Ectodermal cell (in vitro differentiated cells): ENCODE data around the gene IQCK. TPM values are rescaled to one million over a fixed set of nuclear protein-coding genes. Genes with fewer than 3 reads are reported as not detected.
A peak's percentile ranks its signal among the peaks of the same experiment; 100 is the strongest.
"Not testable (repeated sequence)": the region's sequence is repeated elsewhere in the genome, so short reads cannot be mapped to it uniquely, and the experiment has no call there.

Experiments
- H3K27ac ChIP-seq: 2 replicates; pipeline ENCODE4 v1.7.0; 2013; ENCODE audit warnings: mild to moderate bottlenecking, low read depth, low read length; ENCODE audit not compliant: insufficient read depth, poor library complexity, severe bottlenecking
- H3K27me3 ChIP-seq: 2 replicates; pipeline ENCODE4 v1.7.0; 2013; ENCODE audit warnings: mild to moderate bottlenecking, low read length; ENCODE audit not compliant: insufficient read depth, control insufficient read depth, poor library complexity, severe bottlenecking
- H3K36me3 ChIP-seq: one replicate; pipeline ENCODE4 v1.7.0; 2013; ENCODE audit warnings: low read length; ENCODE audit not compliant: control insufficient read depth, insufficient read depth
- H3K4me1 ChIP-seq: one replicate; pipeline ENCODE4 v1.7.0; 2013; ENCODE audit warnings: low read length; ENCODE audit not compliant: control insufficient read depth, insufficient read depth
- H3K4me3 ChIP-seq: 2 replicates; pipeline ENCODE4 v1.7.0; 2013; ENCODE audit warnings: low read depth, low read length, control low read depth; ENCODE audit not compliant: insufficient read depth
- H3K9me3 ChIP-seq: 2 replicates; pipeline ENCODE4 v1.7.0; 2013; ENCODE audit warnings: mild to moderate bottlenecking, low read length, moderate library complexity; ENCODE audit not compliant: control insufficient read depth
- WGBS, 2 experiments: methylation state at CpG; one replicate each; pipeline ENCODE4 v1.1.7; 2013; ENCODE audit warnings: missing lambda C conversion rate in 2 of 2; 5-methylcytosine and 5-hydroxymethylcytosine counted together
- polyA plus RNA-seq, 4 experiments: library from polyadenylated mRNA; stranded (reverse); fragments of 50-300 nt; gene quantifications; one replicate each; pipeline ENCODE4 v1.2.3, GENCODE V29; 2013

Gene IQCK, protein sequence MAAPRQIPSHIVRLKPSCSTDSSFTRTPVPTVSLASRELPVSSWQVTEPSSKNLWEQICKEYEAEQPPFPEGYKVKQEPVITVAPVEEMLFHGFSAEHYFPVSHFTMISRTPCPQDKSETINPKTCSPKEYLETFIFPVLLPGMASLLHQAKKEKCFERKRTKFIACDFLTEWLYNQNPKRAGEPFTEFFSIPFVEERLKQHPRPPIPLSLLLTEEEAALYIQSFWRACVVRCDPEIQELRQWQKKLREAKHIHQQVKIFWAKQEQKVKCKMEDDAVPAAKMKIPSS
- 23.5 TPM for polyA plus RNA-seq (2013, experiment 1 of 4)
- 26.5 TPM for polyA plus RNA-seq (2013, experiment 2 of 4)
- polyA plus RNA-seq (2013, experiment 3 of 4): 21.1 TPM
- polyA plus RNA-seq (2013, experiment 4 of 4): 22.8 TPM

DNA sequence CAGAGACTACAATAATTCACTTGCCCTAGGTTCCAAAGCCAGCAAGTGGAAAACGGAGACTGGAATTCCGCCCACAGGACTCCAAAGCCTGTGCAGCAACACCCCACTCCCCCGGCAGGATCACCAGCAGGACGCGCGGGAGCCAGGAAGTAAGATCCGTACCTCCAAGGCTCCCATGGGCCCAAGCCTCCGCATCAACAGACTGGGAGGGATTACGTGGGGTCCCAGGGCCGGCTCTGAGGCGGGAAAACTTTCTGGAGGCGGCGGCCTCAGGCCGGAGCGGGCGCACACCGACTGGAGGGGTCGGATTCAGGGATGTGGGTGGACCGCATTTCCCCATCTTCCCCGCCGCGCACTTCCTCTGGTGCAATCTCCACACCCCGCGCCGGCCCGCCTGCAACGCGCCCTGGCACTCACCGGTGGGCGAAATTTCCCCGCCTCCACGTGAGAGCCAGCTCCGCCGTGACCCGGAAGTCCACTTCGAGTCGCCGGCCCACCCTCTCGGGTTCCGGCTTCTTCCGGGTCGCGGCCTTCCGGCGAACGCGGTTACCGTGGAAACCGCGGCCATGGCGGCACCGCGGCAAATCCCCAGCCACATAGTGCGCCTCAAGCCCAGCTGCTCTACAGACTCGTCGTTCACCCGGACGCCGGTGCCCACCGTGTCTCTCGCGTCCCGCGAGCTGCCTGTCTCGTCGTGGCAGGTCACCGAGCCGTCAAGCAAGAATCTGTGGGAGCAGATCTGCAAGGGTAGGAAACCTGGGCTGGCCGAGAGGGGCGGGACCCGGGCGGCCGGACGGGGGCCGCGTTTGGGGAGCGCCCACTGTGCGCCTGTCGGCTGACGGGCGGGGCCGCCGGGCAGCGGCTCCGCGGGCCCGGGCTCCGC lies at the start of gene IQCK, which contains the start of gene KNOP1:
Gene IQCK (plus strand): TSS at position 531 of the 883 bp plus-strand sequence. CDS start 36 bp downstream, at position 567.
Gene KNOP1 (minus strand): TSS at position 487 of the 883 bp plus-strand sequence. CDS start 3,192 bp downstream, outside the sequence.
- peak within 1 kb of the TSS; percentile 94 for H3K4me3 ChIP-seq
- peak within 1 kb of the TSS; percentile 89 for H3K27ac ChIP-seq
- 0% methylated on average over 88 of the region's 88 CpGs for WGBS, 2 experiments
- H3K36me3 ChIP-seq: peaks cover 17% of the 10 kb centered on the region
- peaks cover 14% of the 10 kb centered on the region for H3K4me1 ChIP-seq
- no peaks in the 10 kb centered on the region for H3K9me3 ChIP-seq
- H3K27me3 ChIP-seq: no peaks in the 10 kb centered on the region

DNA sequence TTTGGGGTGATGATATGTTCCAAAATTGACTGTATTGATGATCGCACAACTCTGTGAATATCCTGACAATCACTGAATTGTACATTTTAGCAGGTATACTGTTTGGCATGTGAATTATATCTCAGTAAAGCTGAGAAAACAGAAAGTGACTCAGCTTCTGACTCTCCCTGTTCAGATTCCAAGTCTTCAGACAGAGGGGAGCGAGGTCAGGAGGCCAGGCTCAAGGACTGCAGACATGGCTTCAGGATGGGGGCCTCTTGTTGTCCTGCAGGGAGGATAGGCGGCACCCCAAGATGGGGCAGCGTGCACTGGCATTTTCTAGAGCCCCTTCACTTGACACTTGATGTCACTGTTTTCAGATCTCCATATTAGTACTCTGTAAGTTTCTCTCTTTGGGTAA lies 45.7 kb upstream of the IQCK start:
- Histone ChIP-seq H3K27ac (no peak overlapping the region), H3K4me1 (no peaks in the 10 kb centered on the region), H3K27me3 (no peaks in the 10 kb centered on the region), H3K4me3 (no peak overlapping the region), H3K36me3 (no peaks in the 10 kb centered on the region), H3K9me3 (no peaks in the 10 kb centered on the region)
- 92 to 95% methylated on average over 4 of the region's 4 CpGs for WGBS, 2 experiments

DNA sequence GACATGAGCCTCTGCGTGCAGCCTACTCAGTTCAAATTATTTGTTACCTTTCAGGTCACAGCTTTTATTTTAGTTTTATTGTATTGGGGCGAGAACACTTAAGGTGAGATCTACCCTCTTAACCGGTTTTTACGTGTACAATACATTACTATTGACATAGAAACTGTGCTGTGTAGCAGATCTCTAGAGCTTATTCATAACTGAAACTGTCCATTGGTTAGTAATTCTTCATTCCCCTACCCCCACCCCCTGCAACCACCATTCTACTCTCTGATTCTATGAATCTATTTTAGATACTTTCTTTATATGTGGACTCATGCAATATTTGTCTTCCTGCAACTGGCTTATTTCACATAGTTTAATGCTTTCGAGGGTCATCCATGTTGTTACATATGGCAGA lies 43.6 kb upstream of the IQCK start:
- Histone ChIP-seq H3K9me3 (no peaks in the 10 kb centered on the region), H3K4me1 (no peaks in the 10 kb centered on the region)

DNA sequence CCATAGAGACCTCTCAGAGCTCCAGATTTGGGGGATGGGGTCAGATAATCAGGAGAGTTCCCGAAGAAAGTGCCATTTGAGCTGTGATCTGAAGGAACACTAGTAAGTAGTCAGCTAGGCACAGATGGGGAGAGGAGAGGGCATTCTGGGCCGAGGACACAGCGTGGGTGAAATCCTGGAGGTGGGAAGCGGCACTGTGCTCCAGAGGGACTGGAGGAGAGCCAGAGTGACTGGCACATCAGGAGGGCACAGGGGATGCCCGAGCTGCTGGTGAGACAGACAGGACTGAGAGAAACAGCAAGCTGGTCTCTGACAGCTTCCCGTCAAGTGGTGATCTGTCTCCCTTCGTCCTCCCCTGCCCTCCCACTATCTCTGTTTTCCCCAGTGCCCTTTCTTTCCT lies 40.7 kb upstream of the IQCK start:
- no peaks in the 10 kb centered on the region for H3K27me3 ChIP-seq
- no peaks in the 10 kb centered on the region for H3K36me3 ChIP-seq
- 90 to 92% methylated on average over 7 of the region's 7 CpGs for WGBS, 2 experiments
- no peaks in the 10 kb centered on the region for H3K9me3 ChIP-seq
- no peak overlapping the region for H3K27ac ChIP-seq
- no peaks in the 10 kb centered on the region for H3K4me1 ChIP-seq
- H3K4me3 ChIP-seq: no peak overlapping the region

More for the DNA sequence above, 43.6 kb upstream of the IQCK start:
- Histone ChIP-seq H3K27me3 (no peaks in the 10 kb centered on the region), H3K27ac (no peak overlapping the region), H3K36me3 (no peaks in the 10 kb centered on the region), H3K4me3 (no peak overlapping the region)
- 93 to 95% methylated on average over 5 of the region's 5 CpGs for WGBS, 2 experiments

DNA sequence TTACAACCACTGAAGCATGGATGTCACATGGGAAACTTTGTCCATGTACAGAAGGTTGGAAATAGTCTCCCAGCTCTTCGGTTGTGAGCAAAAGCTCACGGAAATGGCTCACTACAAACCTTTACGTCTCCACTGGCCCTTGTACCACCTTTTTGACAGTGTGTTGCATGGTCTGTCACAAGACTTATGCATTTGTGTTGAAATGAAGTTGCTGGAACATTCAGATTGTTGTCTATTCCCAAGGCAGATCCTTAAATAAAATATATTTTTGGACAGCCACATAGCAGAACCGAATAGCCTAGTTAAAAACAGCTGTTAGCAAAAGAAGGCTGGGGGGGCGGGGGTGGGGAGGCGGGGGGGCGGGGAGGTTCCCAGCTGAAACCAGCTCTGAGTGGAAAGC lies 39.3 kb upstream of the IQCK start:
- no peak overlapping the region for H3K4me3 ChIP-seq
- H3K27ac ChIP-seq: no peak overlapping the region
- no peaks in the 10 kb centered on the region for H3K4me1 ChIP-seq
- peaks cover 9% of the 10 kb centered on the region for H3K36me3 ChIP-seq
- no peaks in the 10 kb centered on the region for H3K27me3 ChIP-seq
- H3K9me3 ChIP-seq: no peaks in the 10 kb centered on the region
- WGBS, 2 experiments: 92 to 100% methylated on average over 5 to 6 of the region's 7 CpGs

DNA sequence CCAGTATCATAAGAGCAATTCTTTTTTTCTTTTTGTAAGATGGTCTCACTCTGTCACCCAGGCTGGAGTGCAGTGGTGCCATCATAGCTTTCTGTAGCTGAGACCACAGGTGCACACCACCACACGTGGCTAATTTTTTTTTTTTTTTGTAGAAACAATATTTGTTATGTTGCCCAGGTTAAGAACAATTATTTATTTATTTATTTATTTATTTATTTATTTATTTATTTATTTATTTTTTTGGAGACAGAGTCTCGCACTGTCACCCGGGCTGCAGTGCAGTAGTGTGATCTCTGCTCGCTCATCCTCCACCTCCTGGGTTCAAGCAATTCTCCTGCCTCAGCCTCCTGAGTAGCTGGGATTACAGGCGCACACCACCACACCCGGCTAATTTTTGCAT lies 38.8 kb upstream of the IQCK start:
- not testable (repeated sequence) for H3K27ac ChIP-seq

DNA sequence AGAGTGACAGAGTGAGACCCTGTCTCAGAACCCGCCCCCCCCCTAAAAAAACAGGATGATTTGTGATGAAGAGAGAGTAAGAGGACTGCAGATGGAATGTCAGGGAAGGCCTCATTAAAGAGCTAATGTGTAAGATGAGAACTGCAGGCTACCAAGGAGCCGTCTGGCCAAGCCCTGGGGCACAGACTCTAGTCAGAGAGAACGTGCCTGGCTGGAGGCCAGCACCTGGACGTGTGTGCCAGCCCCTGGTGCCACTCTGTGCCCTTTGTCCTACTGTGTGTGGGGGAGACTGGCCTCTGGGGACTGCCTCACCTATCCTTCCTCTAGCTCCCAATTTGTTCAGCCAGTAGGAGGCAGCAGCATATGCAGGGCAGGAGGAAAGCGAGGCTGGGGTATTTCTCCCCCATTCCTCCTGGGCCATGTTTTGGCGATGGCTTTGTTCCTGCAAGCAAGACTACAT lies 37.2 kb upstream of the IQCK start:
- Histone ChIP-seq H3K27ac (no peak overlapping the region), H3K4me1 (no peaks in the 10 kb centered on the region), H3K27me3 (no peaks in the 10 kb centered on the region), H3K4me3 (no peak overlapping the region), H3K36me3 (peaks cover 19% of the 10 kb centered on the region), H3K9me3 (no peaks in the 10 kb centered on the region)
- WGBS, 2 experiments: 85 to 86% methylated on average over 6 of the region's 6 CpGs

More for the DNA sequence above, 38.8 kb upstream of the IQCK start:
- H3K36me3 ChIP-seq, H3K4me3 ChIP-seq, H3K9me3 ChIP-seq, H3K4me1 ChIP-seq, H3K27me3 ChIP-seq: not testable (repeated sequence)
- WGBS, 2 experiments: 90 to 99% methylated on average over 6 of the region's 6 CpGs

DNA sequence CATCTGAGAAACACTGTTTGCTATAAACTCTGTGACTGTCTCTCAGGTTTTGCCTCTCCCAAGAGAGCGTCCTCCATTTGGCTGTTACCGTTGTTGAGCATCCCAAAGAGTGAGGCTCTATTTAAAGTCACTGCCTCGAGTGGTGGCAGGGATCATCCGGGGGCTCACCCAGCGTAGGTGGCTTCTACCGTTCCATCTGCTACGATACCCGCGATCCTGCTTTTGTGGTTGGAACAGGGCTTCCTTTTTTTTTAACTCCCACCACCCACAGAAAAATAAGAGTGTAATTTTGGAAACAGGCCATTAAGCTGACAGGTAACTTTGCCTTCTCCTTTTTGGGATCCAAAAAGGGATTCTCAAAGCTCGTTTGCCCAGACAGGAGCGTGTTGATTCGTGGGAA lies 36.4 kb upstream of the IQCK start:
- Histone ChIP-seq H3K36me3 (peaks cover 21% of the 10 kb centered on the region), H3K27me3 (no peaks in the 10 kb centered on the region), H3K4me1 (no peaks in the 10 kb centered on the region), H3K4me3 (no peak overlapping the region), H3K9me3 (no peaks in the 10 kb centered on the region), H3K27ac (no peak overlapping the region)
- 92 to 93% methylated on average over 12 of the region's 12 CpGs for WGBS, 2 experiments

DNA sequence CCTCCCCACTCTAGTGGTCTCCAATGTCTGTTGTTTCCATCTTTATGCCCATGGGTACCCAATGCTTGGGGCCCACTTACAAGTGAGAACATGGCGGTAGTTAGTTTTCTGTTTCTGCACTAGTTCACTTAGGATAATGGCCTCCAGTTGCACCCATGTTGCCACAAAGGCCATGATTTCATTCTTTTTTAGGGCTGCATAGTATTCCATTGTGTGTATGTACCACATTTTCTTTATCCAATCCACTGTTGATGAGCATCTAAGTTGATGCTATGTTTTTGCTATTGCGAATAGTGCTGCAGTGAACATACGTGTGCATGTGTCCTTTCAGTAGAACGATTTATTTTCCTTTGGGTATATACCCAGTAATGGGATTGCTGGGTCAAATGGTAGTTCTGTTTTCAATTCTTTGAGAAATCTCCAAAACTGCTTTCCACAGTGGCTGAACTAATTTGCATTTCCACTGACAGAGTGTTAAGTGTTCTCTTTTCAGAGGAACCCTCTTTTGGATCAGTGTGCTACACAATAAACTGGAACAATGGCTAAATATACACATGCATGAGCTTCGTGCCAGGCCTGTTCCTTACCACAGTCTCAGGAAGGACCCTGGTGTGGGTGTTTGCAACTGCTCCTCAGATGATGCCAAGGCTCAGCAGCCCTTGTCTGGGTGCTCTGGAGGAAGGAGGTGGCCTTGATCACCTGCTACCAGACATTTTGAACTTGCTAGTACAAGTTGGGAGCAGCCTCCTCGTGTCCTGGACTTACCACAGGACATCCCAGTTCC lies 34.4 kb upstream of the IQCK start:
- H3K36me3 ChIP-seq: peaks cover 21% of the 10 kb centered on the region
- WGBS, 2 experiments: 91 to 95% methylated on average over 6 of the region's 6 CpGs
- H3K4me3 ChIP-seq: no peak overlapping the region
- no peaks in the 10 kb centered on the region for H3K27me3 ChIP-seq
- no peaks in the 10 kb centered on the region for H3K9me3 ChIP-seq
- no peak overlapping the region for H3K27ac ChIP-seq
- no peaks in the 10 kb centered on the region for H3K4me1 ChIP-seq
